ENCODE measurements around the gene ZBTB32. TPM values are rescaled to one million over a fixed set of nuclear protein-coding genes. Genes with fewer than 3 reads are reported as not detected.

ZBTB32 gene
- total RNA-seq, 1 donor from 2014 or later: not detected

DNA sequence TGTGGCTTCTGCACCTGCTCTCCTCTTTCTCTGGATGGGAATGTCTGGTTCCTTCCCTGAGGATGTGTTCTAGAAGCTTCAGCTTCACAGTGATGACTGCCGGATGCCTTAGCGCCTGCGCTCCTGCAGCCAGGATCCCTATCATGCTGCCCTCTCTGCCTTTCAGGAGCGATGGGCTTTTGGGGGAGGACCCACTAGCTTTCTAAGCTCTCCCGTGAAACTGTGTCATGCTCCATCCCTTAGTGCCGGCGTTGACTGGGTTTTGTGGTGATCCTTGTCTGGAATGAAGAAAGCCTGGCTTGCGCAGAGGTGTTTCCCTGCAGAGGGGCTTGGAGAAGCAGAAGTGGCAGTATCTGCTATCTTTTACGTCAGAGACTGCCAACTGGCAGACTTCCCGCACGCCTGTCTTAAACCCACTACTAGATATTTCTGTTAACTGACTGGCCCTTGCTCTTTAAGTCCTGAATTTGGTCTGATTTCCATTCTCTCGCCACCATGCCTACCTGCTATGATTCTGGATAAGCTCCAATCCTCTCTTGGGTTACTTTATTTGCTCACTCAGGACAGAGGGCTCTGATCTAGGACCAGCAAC lies 9.6 kb downstream of the ZBTB32 start:
- Mint-ChIP-seq H3K27ac (no peak overlapping the region), H3K4me3 (peak overlapping the region; percentile 11)

DNA sequence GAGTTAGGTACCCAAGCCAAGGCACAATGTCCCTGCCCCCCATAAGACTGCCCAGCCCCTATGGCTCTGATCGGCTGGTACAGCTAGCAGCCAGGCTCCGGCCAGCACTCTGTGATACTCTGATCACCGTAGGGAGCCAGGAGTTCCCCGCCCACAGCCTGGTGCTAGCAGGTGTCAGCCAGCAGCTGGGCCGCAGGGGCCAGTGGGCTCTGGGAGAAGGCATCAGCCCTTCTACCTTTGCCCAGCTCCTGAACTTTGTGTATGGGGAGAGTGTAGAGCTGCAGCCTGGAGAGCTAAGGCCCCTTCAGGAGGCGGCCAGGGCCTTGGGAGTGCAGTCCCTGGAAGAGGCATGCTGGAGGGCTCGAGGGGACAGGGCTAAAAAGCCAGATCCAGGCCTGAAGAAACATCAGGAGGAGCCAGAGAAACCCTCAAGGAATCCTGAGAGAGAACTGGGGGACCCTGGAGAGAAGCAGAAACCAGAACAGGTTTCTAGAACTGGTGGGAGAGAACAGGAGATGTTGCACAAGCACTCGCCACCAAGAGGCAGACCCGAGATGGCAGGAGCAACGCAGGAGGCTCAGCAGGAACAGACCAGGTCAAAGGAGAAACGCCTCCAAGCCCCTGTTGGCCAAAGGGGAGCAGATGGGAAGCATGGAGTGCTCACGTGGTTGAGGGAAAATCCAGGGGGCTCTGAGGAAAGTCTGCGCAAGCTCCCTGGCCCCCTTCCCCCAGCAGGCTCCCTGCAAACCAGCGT lies 10.4 kb downstream of the ZBTB32 start:
- TF ChIP-seq EZH2phosphoT487 (IDR thresholded peaks at IDR 0.05) (no peak), EZH2 (IDR thresholded peaks at IDR 0.05) (no peak)
- TF ChIP-seq, protein P1, sequence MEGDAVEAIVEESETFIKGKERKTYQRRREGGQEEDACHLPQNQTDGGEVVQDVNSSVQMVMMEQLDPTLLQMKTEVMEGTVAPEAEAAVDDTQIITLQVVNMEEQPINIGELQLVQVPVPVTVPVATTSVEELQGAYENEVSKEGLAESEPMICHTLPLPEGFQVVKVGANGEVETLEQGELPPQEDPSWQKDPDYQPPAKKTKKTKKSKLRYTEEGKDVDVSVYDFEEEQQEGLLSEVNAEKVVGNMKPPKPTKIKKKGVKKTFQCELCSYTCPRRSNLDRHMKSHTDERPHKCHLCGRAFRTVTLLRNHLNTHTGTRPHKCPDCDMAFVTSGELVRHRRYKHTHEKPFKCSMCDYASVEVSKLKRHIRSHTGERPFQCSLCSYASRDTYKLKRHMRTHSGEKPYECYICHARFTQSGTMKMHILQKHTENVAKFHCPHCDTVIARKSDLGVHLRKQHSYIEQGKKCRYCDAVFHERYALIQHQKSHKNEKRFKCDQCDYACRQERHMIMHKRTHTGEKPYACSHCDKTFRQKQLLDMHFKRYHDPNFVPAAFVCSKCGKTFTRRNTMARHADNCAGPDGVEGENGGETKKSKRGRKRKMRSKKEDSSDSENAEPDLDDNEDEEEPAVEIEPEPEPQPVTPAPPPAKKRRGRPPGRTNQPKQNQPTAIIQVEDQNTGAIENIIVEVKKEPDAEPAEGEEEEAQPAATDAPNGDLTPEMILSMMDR (IDR thresholded peaks at IDR 0.05): no peak
- Histone ChIP-seq H3K4me2 (peak overlapping the region; percentile 93), H2AFZ (replicated peaks) (no peak overlapping the region), H3K4me3 (no peak overlapping the region), H3F3A (ENCODE audit: low read depth) (peaks cover 19% of the 10 kb centered on the region), H4K20me1 (ENCODE audit: low read depth) (peaks cover 19% of the 10 kb centered on the region), H3K9ac (no peak overlapping the region), H3K79me2 (ENCODE audit: low read depth) (peaks cover 17% of the 10 kb centered on the region), H3K27me3 (peaks cover 8% of the 10 kb centered on the region), H3K4me1 (peaks cover 22% of the 10 kb centered on the region), H3K9me3 (ENCODE audit: low read depth) (no peaks in the 10 kb centered on the region), H3K27ac (no peak overlapping the region), H3K36me3 (no peaks in the 10 kb centered on the region)
- Mint-ChIP-seq H3K36me3 (peaks cover 4% of the 10 kb centered on the region), H3K4me3 (peak overlapping the region; percentile 76), H3K4me1 (peaks cover 46% of the 10 kb centered on the region), H3K27ac (peak overlapping the region; percentile 32), H3K9me3 (no peaks in the 10 kb centered on the region), H3K27me3 (ENCODE audit: insufficient read depth, low read depth) (peaks cover 11% of the 10 kb centered on the region)
- DNase-seq (ENCODE audit: low spot score): peak; percentile 42

More for the DNA sequence above, 9.6 kb downstream of the ZBTB32 start:
- no peaks in the 10 kb centered on the region for H3K9me3 ChIP-seq (ENCODE audit: low read depth)
- H2AFZ ChIP-seq (replicated peaks): no peak overlapping the region
- H3K4me3 ChIP-seq: no peak overlapping the region
- no peaks in the 10 kb centered on the region for H3K36me3 ChIP-seq
- peaks cover 19% of the 10 kb centered on the region for H3F3A ChIP-seq (ENCODE audit: low read depth)
- Mint-ChIP-seq H3K4me1 (peaks cover 40% of the 10 kb centered on the region), H3K9me3 (no peaks in the 10 kb centered on the region), H3K27me3 (ENCODE audit: insufficient read depth, low read depth) (peaks cover 13% of the 10 kb centered on the region), H3K36me3 (peaks cover 4% of the 10 kb centered on the region)
- H3K4me2 ChIP-seq: no peak overlapping the region
- H4K20me1 ChIP-seq (ENCODE audit: low read depth): peaks cover 11% of the 10 kb centered on the region
- peaks cover 9% of the 10 kb centered on the region for H3K79me2 ChIP-seq (ENCODE audit: low read depth)
- TF ChIP-seq, protein P1 (IDR thresholded peaks at IDR 0.05): no peak
- TF ChIP-seq EZH2 (IDR thresholded peaks at IDR 0.05): no peak
- TF ChIP-seq EZH2phosphoT487 (IDR thresholded peaks at IDR 0.05): no peak
- peaks cover 18% of the 10 kb centered on the region for H3K4me1 ChIP-seq
- H3K27me3 ChIP-seq: peaks cover 8% of the 10 kb centered on the region
- no peak for DNase-seq (ENCODE audit: low spot score)
- H3K27ac ChIP-seq: no peak overlapping the region
- no peak overlapping the region for H3K9ac ChIP-seq

- H3K9ac ChIP-seq: no peak overlapping the region
- peaks cover 19% of the 10 kb centered on the region for H3F3A ChIP-seq (ENCODE audit: low read depth)
- TF ChIP-seq, protein P1 (IDR thresholded peaks at IDR 0.05): no peak
- TF ChIP-seq EZH2phosphoT487 (IDR thresholded peaks at IDR 0.05) (no peak), EZH2 (IDR thresholded peaks at IDR 0.05) (no peak)
- H3K4me1 ChIP-seq: peaks cover 22% of the 10 kb centered on the region
- H3K4me2 ChIP-seq: peak overlapping the region; percentile 93
- H3K4me3 ChIP-seq: peak overlapping the region; percentile 58
- H3K27me3 Mint-ChIP-seq (ENCODE audit: insufficient read depth, low read depth): peaks cover 13% of the 10 kb centered on the region
- H3K27me3 ChIP-seq: peaks cover 8% of the 10 kb centered on the region
- peak overlapping the region; percentile 90 for H3K4me3 Mint-ChIP-seq
- peaks cover 46% of the 10 kb centered on the region for H3K4me1 Mint-ChIP-seq
- H3K27ac Mint-ChIP-seq: no peak overlapping the region
- H2AFZ ChIP-seq (replicated peaks): no peak overlapping the region
- H3K36me3 ChIP-seq: no peaks in the 10 kb centered on the region
- H3K27ac ChIP-seq: no peak overlapping the region
- H3K9me3 Mint-ChIP-seq: no peaks in the 10 kb centered on the region
- peaks cover 7% of the 10 kb centered on the region for H3K36me3 Mint-ChIP-seq
- peaks cover 22% of the 10 kb centered on the region for H3K79me2 ChIP-seq (ENCODE audit: low read depth)
- no peak for DNase-seq (ENCODE audit: low spot score)
- H3K9me3 ChIP-seq (ENCODE audit: low read depth): no peaks in the 10 kb centered on the region
- H4K20me1 ChIP-seq (ENCODE audit: low read depth): peaks cover 24% of the 10 kb centered on the region
Measured at GRCh38 chr19:35715355-35715809, 11.0 kb downstream of the ZBTB32 start.
